Activated T-cell treated with anti-CD3 and anti-CD28 coated beads for 1 hour (primary cell): Measurements from ENCODE around the gene CNIH3.
"Not testable (repeated sequence)": the region's sequence is repeated elsewhere in the genome, so short reads cannot be mapped to it uniquely, and the experiment has no call there.

Experiments used
- DNase-seq: peaks from one replicate; pipeline ENCODE4 v3.0.0-alpha.2; 2020; ENCODE audit warnings: low read depth

CNIH3 gene

GRCh38 chr1:224643653-224644052 lies 27.5 kb downstream of the CNIH3 start:
- no peak for DNase-seq

- DNase-seq, result peak; percentile 37
Measured at GRCh38 chr1:224644553-224645154, 28.5 kb downstream of the CNIH3 start.

DNA sequence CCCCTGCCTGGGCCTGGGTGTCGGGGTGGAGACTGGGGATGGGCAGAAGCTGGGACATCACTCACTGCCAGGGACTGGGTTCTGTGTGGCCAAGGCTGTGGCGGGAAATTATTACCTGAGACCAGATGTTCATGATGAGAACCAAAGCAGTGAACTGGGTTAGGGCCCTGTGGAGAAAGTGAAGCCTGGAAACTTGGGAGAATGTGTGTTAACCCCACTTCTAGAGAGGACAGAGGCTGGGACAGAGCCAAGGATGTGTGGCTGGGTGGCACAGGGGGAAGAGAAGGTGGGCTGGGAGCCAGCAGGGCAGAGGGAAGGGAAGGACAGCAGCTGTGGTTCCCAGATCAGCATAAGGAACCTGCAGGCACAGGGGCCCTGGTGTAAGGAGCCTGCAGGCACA lies 31.3 kb downstream of the CNIH3 start:
- DNase-seq, result no peak

- no peak for DNase-seq
Measured at GRCh38 chr1:224650290-224650689, 34.2 kb downstream of the CNIH3 start.

- DNase-seq, result no peak
Measured at GRCh38 chr1:224651188-224651587, 35.1 kb downstream of the CNIH3 start.

DNA sequence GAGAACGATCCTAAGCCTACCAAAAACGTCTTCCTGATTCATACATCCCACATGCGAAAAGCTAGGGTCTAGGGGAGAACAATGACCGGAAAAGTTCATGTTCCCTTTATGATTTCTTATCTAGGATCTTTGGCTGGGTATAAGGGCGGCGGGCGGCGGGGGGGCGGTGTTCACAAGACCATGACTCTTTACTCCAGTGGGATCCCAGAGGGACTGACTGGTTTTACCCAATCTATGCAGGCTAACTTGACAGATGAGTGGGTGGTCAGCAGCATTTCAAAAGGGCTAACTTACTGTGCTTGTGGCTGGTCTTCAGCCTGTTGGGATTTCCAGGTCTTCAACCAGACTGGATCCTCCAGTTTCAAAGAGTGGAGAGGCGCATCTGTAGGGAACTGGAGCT lies 40.3 kb downstream of the CNIH3 start:
- DNase-seq, result no peak

GRCh38 chr1:224660074-224660473 lies 44.0 kb downstream of the CNIH3 start:
- no peak for DNase-seq

GRCh38 chr1:224662870-224663269 lies 46.8 kb downstream of the CNIH3 start:
- no peak for DNase-seq

DNA sequence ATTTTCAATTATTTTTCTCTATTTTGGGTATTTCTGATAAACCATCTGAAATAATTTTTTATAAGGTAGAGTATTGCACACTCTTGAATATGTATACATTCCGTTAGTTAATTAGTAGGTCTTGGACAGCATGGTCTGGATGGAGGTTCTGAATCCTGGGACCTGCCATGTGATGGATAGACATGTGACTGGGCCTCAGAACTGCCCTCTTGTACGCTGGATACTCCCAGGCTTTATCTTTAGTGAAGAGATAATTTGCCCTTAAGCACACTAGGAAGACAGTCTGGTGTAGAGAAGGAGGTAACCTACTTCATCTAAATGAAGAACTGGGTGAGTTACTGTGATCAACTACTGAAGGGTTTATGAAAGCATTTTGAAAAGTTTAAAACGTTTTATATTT lies 48.9 kb downstream of the CNIH3 start:
- no peak for DNase-seq

- no peak for DNase-seq
Measured at GRCh38 chr1:224666078-224666477, 50.0 kb downstream of the CNIH3 start.

GRCh38 chr1:224666913-224667312 lies 50.8 kb downstream of the CNIH3 start:
- DNase-seq, result no peak

GRCh38 chr1:224668984-224669383 lies 52.9 kb downstream of the CNIH3 start:
- no peak for DNase-seq

- DNase-seq, result no peak
Measured at GRCh38 chr1:224669403-224669802, 53.3 kb downstream of the CNIH3 start.

DNA sequence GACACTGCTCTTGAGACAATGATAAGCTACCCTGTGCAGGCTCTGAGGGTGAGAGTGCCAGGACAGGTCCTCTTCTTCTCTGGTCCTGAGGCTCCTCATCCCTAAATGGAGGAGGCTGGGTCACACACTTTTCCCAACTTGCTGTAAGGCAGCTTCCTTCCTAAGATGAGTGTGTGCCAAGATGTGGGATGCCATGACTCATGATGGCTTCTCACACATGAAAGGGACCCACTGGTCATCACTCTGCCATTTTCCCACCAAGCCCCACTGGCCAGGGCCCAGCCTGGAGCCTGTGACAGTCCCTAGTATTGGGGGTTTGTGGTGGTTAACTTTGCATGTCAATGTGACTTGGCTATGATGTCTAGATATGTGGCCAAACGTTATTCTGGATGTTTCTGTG lies 54.4 kb downstream of the CNIH3 start:
- DNase-seq, result no peak

GRCh38 chr1:224671076-224671475 lies 55.0 kb downstream of the CNIH3 start:
- no peak for DNase-seq

DNA sequence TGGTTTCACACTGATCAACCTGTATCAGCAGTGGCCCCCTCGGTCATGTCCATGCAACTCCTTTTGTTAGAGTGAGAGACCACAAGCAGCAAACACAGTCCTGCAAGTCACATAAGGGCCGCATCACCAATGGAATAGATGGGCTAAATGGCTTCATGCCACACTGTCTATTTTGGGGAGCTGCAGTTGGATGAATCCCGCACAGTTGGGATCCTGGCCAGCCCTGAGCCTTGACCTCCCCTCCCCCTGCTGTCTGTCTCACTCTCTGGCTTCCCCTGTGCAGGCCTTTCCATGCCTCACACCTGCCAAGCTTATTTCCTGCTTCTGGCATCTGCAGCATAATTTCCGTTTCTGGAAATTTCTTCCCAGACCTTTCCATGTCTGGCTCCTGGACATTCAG lies 57.0 kb downstream of the CNIH3 start:
- DNase-seq, result no peak

DNA sequence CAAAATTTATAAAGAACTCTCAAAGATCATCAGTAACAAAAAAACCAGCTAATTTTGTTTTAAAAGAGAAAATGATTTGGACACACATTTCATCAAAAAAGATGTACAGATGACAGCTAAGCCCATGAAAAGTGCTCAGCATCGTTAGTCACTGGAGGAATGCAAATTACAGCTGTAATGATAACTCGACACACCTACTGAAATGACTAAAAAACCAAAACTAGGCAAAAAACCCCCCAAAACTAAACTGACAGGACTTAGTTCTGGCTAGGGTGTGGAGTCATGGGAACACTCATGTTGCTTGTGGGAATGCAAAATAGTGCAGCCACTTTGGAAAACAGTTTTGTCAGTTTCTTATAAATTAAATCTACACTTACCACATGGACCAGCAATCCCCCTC lies 59.5 kb downstream of the CNIH3 start:
- DNase-seq, result no peak

DNA sequence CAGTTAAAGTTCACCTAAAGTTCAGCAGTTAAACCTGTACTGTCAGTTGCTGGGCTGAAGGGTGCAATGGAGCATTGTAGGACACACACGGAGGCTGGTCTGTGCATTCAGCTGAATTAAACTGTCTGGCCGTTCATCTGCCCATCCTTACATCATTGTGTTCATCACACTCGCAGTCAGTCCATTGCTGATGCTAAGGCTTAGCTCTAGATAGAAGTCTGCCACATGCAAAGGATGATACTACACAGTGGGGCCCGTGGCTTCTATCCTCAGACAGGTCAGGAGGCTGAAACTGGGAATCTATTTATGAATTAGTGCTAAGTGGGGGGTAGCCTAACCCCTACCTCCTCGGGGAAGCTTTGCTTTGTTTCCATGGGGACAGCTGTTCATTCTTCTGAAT lies 60.4 kb downstream of the CNIH3 start:
- no peak for DNase-seq

DNA sequence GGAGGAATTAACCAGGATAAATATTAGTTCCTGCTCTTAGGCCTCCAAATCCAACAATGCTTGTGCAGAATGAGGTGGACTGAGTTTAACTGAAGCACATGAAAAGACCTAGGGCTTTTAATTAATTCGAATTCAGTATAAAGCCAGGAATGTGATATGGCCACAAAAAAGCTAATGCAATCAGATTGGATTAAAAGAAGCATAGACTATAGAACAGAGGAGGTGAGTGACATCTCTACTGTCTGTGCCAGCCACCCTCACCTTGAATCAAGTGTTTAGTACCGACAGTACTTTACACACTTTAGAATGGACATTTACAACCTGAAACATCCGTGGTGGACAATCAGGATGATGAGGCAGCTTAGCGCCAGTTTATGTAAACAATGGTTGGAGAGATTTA lies 62.1 kb downstream of the CNIH3 start:
- no peak for DNase-seq

DNA sequence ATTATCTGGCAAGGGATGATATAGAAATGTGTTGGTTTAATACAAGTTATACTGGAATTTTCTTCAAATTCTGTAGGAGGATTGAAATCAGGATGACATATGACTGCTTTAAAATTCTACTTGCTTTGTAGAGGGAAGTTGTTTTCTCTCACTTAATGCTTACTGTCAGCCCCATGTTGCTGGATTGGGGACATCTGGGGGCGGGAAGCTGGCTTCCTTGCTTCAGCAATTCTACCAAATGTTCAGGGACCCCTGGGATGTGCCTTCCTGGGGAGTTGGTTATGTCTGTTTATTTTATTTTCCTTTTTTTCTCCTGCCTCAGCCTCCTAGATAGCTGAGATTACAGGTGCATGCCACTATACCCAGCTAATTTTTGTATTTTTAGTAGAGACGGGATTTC lies 63.5 kb downstream of the CNIH3 start:
- DNase-seq, result no peak

DNA sequence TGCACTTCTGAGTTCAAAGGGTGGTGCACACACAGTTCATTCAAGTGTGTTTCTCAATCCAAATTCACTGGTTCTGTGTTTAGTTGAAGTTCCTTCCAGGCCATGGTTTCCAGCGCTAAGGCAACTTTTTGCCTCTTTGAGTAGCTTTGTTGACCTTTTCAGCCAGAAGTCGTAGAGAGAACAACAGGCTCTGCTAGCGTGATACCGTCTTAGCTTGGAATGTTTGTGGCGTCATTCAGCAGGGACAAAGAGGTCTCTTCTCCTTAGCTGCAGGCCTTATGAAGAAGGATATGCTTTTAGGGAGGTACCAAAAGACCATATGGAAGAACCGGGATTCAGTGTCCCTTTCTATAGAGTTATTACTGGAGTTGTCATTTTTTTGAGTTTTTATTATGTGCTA lies 65.7 kb downstream of the CNIH3 start:
- DNase-seq, result no peak

DNA sequence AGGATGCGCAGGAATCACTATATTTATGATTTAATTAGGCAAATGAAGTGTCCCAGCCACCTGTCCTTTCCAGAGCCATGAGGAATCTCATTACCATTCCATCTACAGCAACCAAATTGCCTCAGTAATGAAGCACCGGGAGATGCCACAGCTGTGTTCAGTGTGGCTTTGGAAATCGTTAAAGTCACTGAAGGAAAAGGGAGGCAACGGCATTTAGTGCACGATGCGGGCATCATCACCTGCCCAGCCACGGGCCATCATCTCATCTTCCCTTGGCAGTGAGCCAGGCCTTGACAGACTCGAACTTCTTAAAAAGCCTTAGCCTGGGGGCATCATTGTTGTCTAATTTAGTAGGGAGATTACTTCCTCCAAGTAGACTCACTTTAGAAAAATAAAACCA lies 67.8 kb downstream of the CNIH3 start:
- DNase-seq, result no peak

GRCh38 chr1:224684979-224685425 lies 68.9 kb downstream of the CNIH3 start:
- no peak for DNase-seq

DNA sequence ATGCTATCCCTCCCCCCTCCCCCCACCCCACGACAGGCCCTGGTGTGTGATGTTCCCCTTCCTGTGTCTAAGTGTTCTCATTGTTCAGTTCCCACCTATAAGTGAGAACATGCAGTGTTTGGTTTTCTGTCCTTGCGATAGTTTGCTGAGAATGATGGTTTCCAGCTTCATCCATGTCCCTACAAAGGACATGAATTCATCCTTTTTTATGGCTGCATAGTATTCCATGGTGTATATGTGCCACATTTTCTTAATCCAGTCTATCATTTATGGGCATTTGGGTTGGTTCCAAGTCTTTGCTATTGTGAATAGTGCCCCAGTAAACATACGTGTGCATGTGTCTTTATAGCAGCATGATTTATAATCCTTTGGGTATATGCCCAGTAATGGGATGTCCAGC lies 70.0 kb downstream of the CNIH3 start:
- DNase-seq, result not testable (repeated sequence)

DNA sequence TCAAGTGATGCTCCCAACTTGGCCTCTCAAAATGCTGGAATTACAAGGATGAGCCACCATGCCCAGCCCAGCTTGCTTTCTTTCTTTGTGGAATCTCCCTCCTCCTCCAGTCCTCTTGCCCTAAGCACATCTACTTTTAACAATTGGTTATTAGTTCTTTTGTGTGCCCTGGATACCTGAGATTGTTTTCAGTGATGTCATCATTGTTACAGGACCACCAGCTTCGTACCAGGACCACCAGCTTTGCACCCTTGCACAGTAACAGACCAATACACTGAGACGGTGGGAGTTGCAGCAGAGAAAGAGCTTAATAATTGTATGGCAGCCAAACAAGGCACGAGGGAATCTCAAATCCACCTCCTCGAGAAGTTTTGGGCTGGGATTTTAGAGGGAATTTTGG lies 71.3 kb downstream of the CNIH3 start:
- no peak for DNase-seq
